ENCODE results near the gene ZC4H2. TPM values are rescaled to one million over a fixed set of nuclear protein-coding genes. Genes with fewer than 3 reads are reported as not detected.
"Not testable (repeated sequence)": the region's sequence is repeated elsewhere in the genome, so short reads cannot be mapped to it uniquely, and the experiment has no call there.

The ZC4H2 gene
- 10 to 100 TPM in 3 of 4 donors, 1 to 10 TPM in 1; 7.3 to 20.7 (median 15.8) TPM for total RNA-seq

- Histone ChIP-seq H3K27ac (peak within 1 kb of the TSS; percentile 36 to 74 (median 64)), H3K36me3 (no peaks in the 10 kb centered on the region), H3K9me3 (no peaks in the 10 kb centered on the region), H3K4me1 (peaks cover 0 to 5% (median 0%) of the 10 kb centered on the region in 3 donors), H3K4me3 (peak within 1 kb of the TSS; percentile 59 to 60), H3K27me3 (no peaks in the 10 kb centered on the region)
- 0 to 21% methylated on average over 5 to 9 of the region's 17 CpGs for WGBS, 2 donors (ENCODE audit: low coverage in 1 of 2)
- peak; percentile 95 for ATAC-seq
- TF ChIP-seq POLR2AphosphoS5 (IDR thresholded peaks at IDR 0.05), result peak; percentile 14
- no peak for TF ChIP-seq POLR2A (IDR thresholded peaks at IDR 0.05)
Observed at GRCh38 chrX:64975989-64976672, at the start of gene ZC4H2. ZC4H2 (minus strand) TSS chrX:64976450; CDS start chrX:64976377, 73 bp downstream.

GRCh38 chrX:65017451-65017850 lies 41.2 kb upstream of the ZC4H2 start:
- Histone ChIP-seq H3K4me1 (peaks cover 0 to 12% (median 0%) of the 10 kb centered on the region in 3 donors), H3K27ac (no peak overlapping the region), H3K4me3 (no peak overlapping the region), H3K27me3 (no peaks in the 10 kb centered on the region), H3K36me3 (no peaks in the 10 kb centered on the region), H3K9me3 (no peaks in the 10 kb centered on the region)
- TF ChIP-seq POLR2AphosphoS5 (IDR thresholded peaks at IDR 0.05) (no peak), EP300 (IDR thresholded peaks at IDR 0.05) (no peak), CTCF (IDR thresholded peaks at IDR 0.05) (no peak), POLR2A (IDR thresholded peaks at IDR 0.05) (no peak)
- 33 to 43% methylated on average over 1 of the region's 1 CpG for WGBS, 2 donors (ENCODE audit: low coverage in 1 of 2)
- ATAC-seq, result no peak

- no peak for TF ChIP-seq POLR2A (IDR thresholded peaks at IDR 0.05)
- no peak for TF ChIP-seq CTCF (IDR thresholded peaks at IDR 0.05)
- no peak for TF ChIP-seq POLR2AphosphoS5 (IDR thresholded peaks at IDR 0.05)
- no peak for TF ChIP-seq EP300 (IDR thresholded peaks at IDR 0.05)
Observed at GRCh38 chrX:65014230-65014629, 38.0 kb upstream of the ZC4H2 start.

GRCh38 chrX:65009459-65009858 lies 33.2 kb upstream of the ZC4H2 start:
- no peak overlapping the region for H3K27ac ChIP-seq
- no peak for ATAC-seq
- H3K4me1 ChIP-seq, result no peaks in the 10 kb centered on the region
- TF ChIP-seq POLR2A (IDR thresholded peaks at IDR 0.05) (no peak), POLR2AphosphoS5 (IDR thresholded peaks at IDR 0.05) (no peak), CTCF (IDR thresholded peaks at IDR 0.05) (no peak), EP300 (IDR thresholded peaks at IDR 0.05) (no peak)
- H3K36me3 ChIP-seq, result no peaks in the 10 kb centered on the region
- no peaks in the 10 kb centered on the region for H3K27me3 ChIP-seq
- H3K9me3 ChIP-seq, result no peaks in the 10 kb centered on the region
- H3K4me3 ChIP-seq, result no peak overlapping the region

More at GRCh38 chrX:65014230-65014629, 38.0 kb upstream of the ZC4H2 start:
- Histone ChIP-seq H3K4me1 (peaks cover 0 to 12% (median 0%) of the 10 kb centered on the region in 3 donors), H3K27ac (no peak overlapping the region), H3K4me3 (no peak overlapping the region), H3K9me3 (no peaks in the 10 kb centered on the region), H3K36me3 (no peaks in the 10 kb centered on the region), H3K27me3 (no peaks in the 10 kb centered on the region)
- ATAC-seq, result no peak

- H3K9me3 ChIP-seq, H3K36me3 ChIP-seq, H3K4me1 ChIP-seq, H3K27me3 ChIP-seq, H3K27ac ChIP-seq, ATAC-seq, H3K4me3 ChIP-seq: not testable (repeated sequence)
- WGBS, 2 donors (ENCODE audit: low coverage in 1 of 2), result no CpG with 5 or more reads among the region's 26 CpGs
Observed at GRCh38 chrX:65002208-65002607, 26.0 kb upstream of the ZC4H2 start.

- no peaks in the 10 kb centered on the region for H3K4me1 ChIP-seq
- no peak for ATAC-seq
- H3K9me3 ChIP-seq, result no peaks in the 10 kb centered on the region
- 29 to 83% methylated on average over 1 of the region's 1 CpG for WGBS, 2 donors (ENCODE audit: low coverage in 1 of 2)
- TF ChIP-seq CTCF (IDR thresholded peaks at IDR 0.05) (no peak), EP300 (IDR thresholded peaks at IDR 0.05) (no peak), POLR2AphosphoS5 (IDR thresholded peaks at IDR 0.05) (no peak), POLR2A (IDR thresholded peaks at IDR 0.05) (no peak)
- H3K27me3 ChIP-seq, result no peaks in the 10 kb centered on the region
- H3K4me3 ChIP-seq, result no peak overlapping the region
- no peaks in the 10 kb centered on the region for H3K36me3 ChIP-seq
- no peak overlapping the region for H3K27ac ChIP-seq
Observed at GRCh38 chrX:64996805-64997204, 20.6 kb upstream of the ZC4H2 start.
